Mesothelial cell of epicardium (in vitro differentiated cells): ENCODE measurements around the gene PRSS57. TPM values are rescaled to one million over a fixed set of nuclear protein-coding genes. Genes with fewer than 3 reads are reported as not detected.
A peak's percentile ranks its signal among the peaks of the same experiment; 100 is the strongest.
"Not testable (repeated sequence)": the region's sequence is repeated elsewhere in the genome, so short reads cannot be mapped to it uniquely, and the experiment has no call there.

ENCODE experiments used
- DNase-seq, 2 experiments: peaks; one replicate each; pipeline ENCODE4 v3.0.0; 2021; ENCODE audit warnings: low spot score in 2 of 2; ENCODE audit not compliant: unreplicated experiment in 2 of 2
- H3K27ac Mint-ChIP-seq: 2 replicates; pipeline ENCODE4 v1.8.0; 2021; ENCODE audit warnings: mixed read lengths
- H3K27me3 Mint-ChIP-seq: 2 replicates; pipeline ENCODE4 v1.8.0; 2021; ENCODE audit warnings: low read depth, mixed read lengths
- H3K36me3 Mint-ChIP-seq: 2 replicates; pipeline ENCODE4 v1.8.0; 2021; ENCODE audit warnings: mixed read lengths
- H3K4me1 Mint-ChIP-seq: 2 replicates; pipeline ENCODE4 v1.8.0; 2021; ENCODE audit warnings: mixed read lengths
- H3K4me3 Mint-ChIP-seq: 2 replicates; pipeline ENCODE4 v1.8.0; 2021; ENCODE audit warnings: mild to moderate bottlenecking, moderate library complexity, mixed read lengths
- H3K9me3 Mint-ChIP-seq: 2 replicates; pipeline ENCODE4 v1.8.0; 2021; ENCODE audit warnings: mixed read lengths
- CTCF ChIP-seq: fragments of 200-600 bp; sonication (generic); IDR thresholded peaks from one replicate; pipeline ENCODE4 v1.5.0; 2021; ENCODE audit warnings: antibody characterized with exemption; ENCODE audit not compliant: unreplicated experiment
- total RNA-seq: library from RNA; stranded (reverse); gene quantifications from 3 replicates; pipeline ENCODE4 v1.2.1, GENCODE V29; 2021

PRSS57 gene
- total RNA-seq, 1 donor from 2014 or later: not detected

DNA sequence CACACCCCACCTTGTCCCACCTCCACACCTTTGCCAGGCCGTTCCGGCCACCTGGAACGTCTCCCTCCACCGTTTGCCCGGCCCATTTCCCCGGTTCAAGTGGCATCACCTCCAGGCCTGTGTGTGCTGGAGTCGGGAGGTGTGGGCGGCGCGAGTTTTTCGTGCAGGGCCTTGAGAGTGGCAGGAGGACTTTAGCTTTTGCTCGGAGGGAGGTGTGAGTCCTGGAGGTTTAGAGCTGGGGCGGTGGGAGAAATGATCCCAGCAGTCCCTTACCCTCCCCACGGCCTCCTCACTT, 9.1 kb upstream of the PRSS57 start:
- Mint-ChIP-seq H3K27ac (no peak overlapping the region), H3K36me3 (no peaks in the 10 kb centered on the region), H3K4me1 (peaks cover 3% of the 10 kb centered on the region), H3K9me3 (peaks cover 3% of the 10 kb centered on the region), H3K4me3 (no peak overlapping the region), H3K27me3 (peaks cover 13% of the 10 kb centered on the region)
- DNase-seq: no peak
- no peak for TF ChIP-seq CTCF

DNA sequence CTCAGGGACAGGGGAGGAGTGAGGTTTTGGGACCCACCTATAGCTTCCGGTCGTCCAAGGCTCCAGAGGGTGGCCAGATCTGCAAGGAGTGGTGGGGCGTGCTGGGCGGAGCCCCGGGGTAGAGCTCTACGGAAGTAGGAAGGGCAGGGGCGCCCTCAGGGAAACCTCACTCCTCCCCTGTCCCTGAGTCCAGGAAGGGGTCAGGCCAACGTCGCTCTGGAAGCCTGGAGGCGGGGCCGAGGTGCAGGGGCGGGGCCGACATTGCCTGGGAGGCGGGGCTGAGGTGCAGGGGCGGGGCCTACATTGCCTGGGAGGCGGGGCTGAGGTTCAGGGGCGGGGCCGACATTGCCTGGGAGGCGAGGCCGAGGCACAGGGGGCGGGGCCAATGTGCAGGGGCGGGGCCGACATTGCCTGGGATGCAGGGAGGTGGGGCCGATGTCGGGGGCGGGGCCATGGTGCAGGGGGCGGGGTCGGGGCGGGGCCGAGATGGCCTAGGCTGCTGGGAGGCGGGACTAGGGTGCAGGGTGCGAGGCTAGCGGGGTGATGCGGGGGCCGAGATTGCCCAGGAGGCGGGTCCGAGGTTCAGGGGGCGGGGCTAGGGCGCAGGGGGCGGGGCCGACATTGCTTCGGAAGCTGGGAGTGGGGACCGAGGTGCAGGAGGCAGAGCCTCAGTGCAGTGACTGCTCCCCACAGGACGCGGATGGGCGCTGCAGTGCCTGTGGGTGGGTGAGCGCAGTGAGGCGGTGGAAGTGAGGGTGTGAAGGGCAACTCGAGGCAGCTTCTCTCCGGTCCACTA, 8.6 kb upstream of the PRSS57 start:
- DNase-seq: no peak
- no peak overlapping the region for H3K4me3 Mint-ChIP-seq
- peaks cover 3% of the 10 kb centered on the region for H3K4me1 Mint-ChIP-seq
- H3K27ac Mint-ChIP-seq: no peak overlapping the region
- no peaks in the 10 kb centered on the region for H3K36me3 Mint-ChIP-seq
- peaks cover 3% of the 10 kb centered on the region for H3K9me3 Mint-ChIP-seq
- peaks cover 13% of the 10 kb centered on the region for H3K27me3 Mint-ChIP-seq
- TF ChIP-seq CTCF: no peak

- peaks cover 3% of the 10 kb centered on the region for H3K4me1 Mint-ChIP-seq
- H3K9me3 Mint-ChIP-seq: peaks cover 3% of the 10 kb centered on the region
- H3K4me3 Mint-ChIP-seq: peak overlapping the region; percentile 28
- no peak for TF ChIP-seq CTCF
- peaks cover 13% of the 10 kb centered on the region for H3K27me3 Mint-ChIP-seq
- no peak for DNase-seq
- H3K36me3 Mint-ChIP-seq: no peaks in the 10 kb centered on the region
- no peak overlapping the region for H3K27ac Mint-ChIP-seq
Measured at GRCh38 chr19:703329-703650, 8.0 kb upstream of the PRSS57 start.

- H3K4me1 Mint-ChIP-seq, H3K4me3 Mint-ChIP-seq, H3K36me3 Mint-ChIP-seq, DNase-seq, H3K27ac Mint-ChIP-seq, H3K9me3 Mint-ChIP-seq: not testable (repeated sequence)
- H3K27me3 Mint-ChIP-seq: peaks cover 13% of the 10 kb centered on the region
Measured at GRCh38 chr19:702847-703246, 7.6 kb upstream of the PRSS57 start.

DNA sequence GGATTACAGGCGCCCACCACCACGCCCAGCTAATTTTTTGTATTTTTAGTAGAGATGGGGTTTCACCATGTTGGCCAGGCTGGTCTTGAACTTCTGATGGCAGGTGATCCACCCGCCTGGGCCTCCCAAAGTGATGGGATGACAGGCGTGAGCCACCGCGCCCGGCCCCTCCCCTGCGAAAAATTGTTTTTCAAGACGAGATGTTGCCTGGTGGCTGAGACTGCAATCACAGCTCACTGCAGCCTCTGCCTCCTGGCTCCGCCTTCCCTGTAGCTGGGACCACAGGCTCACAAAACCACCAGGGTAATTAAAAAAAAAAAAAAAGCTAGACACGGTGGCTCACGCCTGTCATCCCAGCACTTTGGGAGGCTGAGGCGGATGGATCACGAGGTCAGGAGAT, 4.6 kb upstream of the PRSS57 start:
- H3K4me3 Mint-ChIP-seq, H3K4me1 Mint-ChIP-seq, H3K36me3 Mint-ChIP-seq, H3K27me3 Mint-ChIP-seq, DNase-seq, H3K27ac Mint-ChIP-seq, H3K9me3 Mint-ChIP-seq: not testable (repeated sequence)

GRCh38 chr19:698529-698928, 3.3 kb upstream of the PRSS57 start:
- not testable (repeated sequence) for H3K9me3 Mint-ChIP-seq, DNase-seq, H3K36me3 Mint-ChIP-seq, H3K27me3 Mint-ChIP-seq, H3K4me1 Mint-ChIP-seq, H3K27ac Mint-ChIP-seq, H3K4me3 Mint-ChIP-seq

- H3K4me1 Mint-ChIP-seq: no peaks in the 10 kb centered on the region
- TF ChIP-seq CTCF: no peak
- H3K4me3 Mint-ChIP-seq: no peak overlapping the region
- no peak overlapping the region for H3K27ac Mint-ChIP-seq
- H3K36me3 Mint-ChIP-seq: no peaks in the 10 kb centered on the region
- no peaks in the 10 kb centered on the region for H3K27me3 Mint-ChIP-seq
- no peak for DNase-seq
- H3K9me3 Mint-ChIP-seq: no peaks in the 10 kb centered on the region
Measured at GRCh38 chr19:694481-695351, 536 bp downstream of the PRSS57 start.
